KOPT-K1 (cell line): ENCODE measurements around the gene PFAS.
"Not testable (repeated sequence)": the region's sequence is repeated elsewhere in the genome, so short reads cannot be mapped to it uniquely, and the experiment has no call there.

ENCODE experiments used
- H3K27ac ChIP-seq: fragments of 200-600 bp; sonication (generic); 2 replicates; pipeline ENCODE4 v1.5.1; 2016; ENCODE audit warnings: antibody characterized with exemption, mild to moderate bottlenecking, low read depth, low read length; ENCODE audit not compliant: poor library complexity, severe bottlenecking
- H3K36me3 ChIP-seq: fragments of 200-600 bp; sonication (generic); 2 replicates; pipeline ENCODE4 v1.5.1; 2017; ENCODE audit warnings: antibody characterized with exemption, mild to moderate bottlenecking, low read length, moderate library complexity; ENCODE audit not compliant: insufficient read depth
- H3K9me3 ChIP-seq: fragments of 200-600 bp; sonication (generic); 2 replicates; pipeline ENCODE4 v1.5.1; 2017; ENCODE audit warnings: antibody characterized with exemption, low read length, mild to moderate bottlenecking; ENCODE audit not compliant: insufficient read depth, poor library complexity, severe bottlenecking

Gene PFAS

DNA sequence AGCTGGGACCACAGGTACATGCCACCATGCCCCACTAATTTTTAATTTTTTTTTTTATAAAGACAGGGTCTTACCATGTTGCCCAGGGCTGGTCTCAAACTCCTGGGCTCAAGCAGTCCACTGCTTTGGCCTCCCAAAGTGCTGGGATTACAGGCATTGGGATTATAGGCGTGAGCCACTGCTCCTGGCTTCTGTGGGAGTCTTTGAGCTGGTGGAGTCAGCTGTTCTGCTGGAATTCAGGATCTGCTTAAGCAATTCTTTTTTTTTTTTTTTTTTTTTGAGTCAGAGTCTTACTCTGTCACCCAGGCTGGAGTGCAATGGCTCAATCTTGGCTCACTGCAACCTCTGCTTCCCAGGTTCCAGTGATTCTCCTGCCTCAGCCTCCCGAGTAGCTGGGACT lies 2.3 kb downstream of the PFAS start:
- not testable (repeated sequence) for H3K9me3 ChIP-seq, H3K27ac ChIP-seq
- H3K36me3 ChIP-seq = peaks cover 40% of the 10 kb centered on the region

DNA sequence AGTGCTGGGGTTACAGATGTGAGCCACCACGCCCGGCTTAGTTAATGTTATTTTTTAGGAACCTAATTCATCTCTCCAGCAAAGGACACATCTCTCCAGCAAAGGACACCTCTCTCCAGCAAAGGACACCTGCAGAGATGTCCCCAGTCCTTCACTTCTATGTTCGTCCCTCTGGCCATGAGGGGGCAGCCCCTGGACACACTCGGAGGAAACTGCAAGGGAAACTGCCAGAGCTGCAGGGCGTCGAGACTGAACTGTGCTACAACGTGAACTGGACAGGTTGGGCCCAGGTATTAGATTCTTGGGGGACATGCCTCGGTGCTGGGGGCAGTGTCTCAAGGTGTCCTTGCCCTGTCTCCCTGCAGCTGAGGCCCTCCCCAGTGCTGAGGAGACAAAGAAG lies 4.7 kb downstream of the PFAS start:
- peaks cover 64% of the 10 kb centered on the region for H3K36me3 ChIP-seq

DNA sequence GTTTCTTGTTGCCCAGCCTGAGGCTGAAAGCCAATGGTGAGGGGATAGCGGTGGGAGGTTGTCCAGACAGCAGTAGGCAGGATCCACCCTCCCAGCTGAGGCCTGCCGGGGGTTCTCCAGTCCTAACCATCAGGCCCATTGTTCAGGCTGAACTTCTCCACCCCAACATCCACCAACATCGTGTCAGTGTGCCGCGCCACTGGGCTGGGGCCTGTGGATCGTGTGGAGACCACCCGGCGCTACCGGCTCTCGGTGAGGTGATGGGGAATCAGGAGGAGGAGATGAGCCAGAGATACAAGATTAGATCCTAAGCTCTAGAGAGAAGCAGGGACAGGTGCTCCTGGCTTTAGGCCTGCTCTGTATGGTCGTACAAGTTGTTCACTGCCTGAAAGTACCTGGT lies 5.8 kb downstream of the PFAS start:
- Histone ChIP-seq H3K27ac (no peak overlapping the region), H3K9me3 (no peaks in the 10 kb centered on the region), H3K36me3 (peaks cover 75% of the 10 kb centered on the region)

More for the DNA sequence above, 4.7 kb downstream of the PFAS start:
- no peaks in the 10 kb centered on the region for H3K9me3 ChIP-seq
- no peak overlapping the region for H3K27ac ChIP-seq

- Histone ChIP-seq H3K27ac (no peak overlapping the region), H3K36me3 (peaks cover 81% of the 10 kb centered on the region), H3K9me3 (no peaks in the 10 kb centered on the region)
These were observed 6.4 kb downstream of the PFAS start for GRCh38 chr17:8255499-8255898.

GRCh38 chr17:8256291-8256690 lies 7.2 kb downstream of the PFAS start:
- peaks cover 89% of the 10 kb centered on the region for H3K36me3 ChIP-seq
- no peaks in the 10 kb centered on the region for H3K9me3 ChIP-seq
- H3K27ac ChIP-seq = no peak overlapping the region

- Histone ChIP-seq H3K9me3 (no peaks in the 10 kb centered on the region), H3K36me3 (peaks cover 93% of the 10 kb centered on the region), H3K27ac (no peak overlapping the region)
These were observed 7.6 kb downstream of the PFAS start for GRCh38 chr17:8256691-8257090.

GRCh38 chr17:8257801-8258200 lies 8.7 kb downstream of the PFAS start:
- Histone ChIP-seq H3K9me3 (no peaks in the 10 kb centered on the region), H3K27ac (no peak overlapping the region), H3K36me3 (peaks cover 99% of the 10 kb centered on the region)

GRCh38 chr17:8264320-8264719 lies 15.2 kb downstream of the PFAS start:
- H3K9me3 ChIP-seq = no peaks in the 10 kb centered on the region
- peaks cover 96% of the 10 kb centered on the region for H3K36me3 ChIP-seq
- no peak overlapping the region for H3K27ac ChIP-seq

- H3K36me3 ChIP-seq = peaks cover 96% of the 10 kb centered on the region
These were observed 15.9 kb downstream of the PFAS start for GRCh38 chr17:8264836-8265542.

DNA sequence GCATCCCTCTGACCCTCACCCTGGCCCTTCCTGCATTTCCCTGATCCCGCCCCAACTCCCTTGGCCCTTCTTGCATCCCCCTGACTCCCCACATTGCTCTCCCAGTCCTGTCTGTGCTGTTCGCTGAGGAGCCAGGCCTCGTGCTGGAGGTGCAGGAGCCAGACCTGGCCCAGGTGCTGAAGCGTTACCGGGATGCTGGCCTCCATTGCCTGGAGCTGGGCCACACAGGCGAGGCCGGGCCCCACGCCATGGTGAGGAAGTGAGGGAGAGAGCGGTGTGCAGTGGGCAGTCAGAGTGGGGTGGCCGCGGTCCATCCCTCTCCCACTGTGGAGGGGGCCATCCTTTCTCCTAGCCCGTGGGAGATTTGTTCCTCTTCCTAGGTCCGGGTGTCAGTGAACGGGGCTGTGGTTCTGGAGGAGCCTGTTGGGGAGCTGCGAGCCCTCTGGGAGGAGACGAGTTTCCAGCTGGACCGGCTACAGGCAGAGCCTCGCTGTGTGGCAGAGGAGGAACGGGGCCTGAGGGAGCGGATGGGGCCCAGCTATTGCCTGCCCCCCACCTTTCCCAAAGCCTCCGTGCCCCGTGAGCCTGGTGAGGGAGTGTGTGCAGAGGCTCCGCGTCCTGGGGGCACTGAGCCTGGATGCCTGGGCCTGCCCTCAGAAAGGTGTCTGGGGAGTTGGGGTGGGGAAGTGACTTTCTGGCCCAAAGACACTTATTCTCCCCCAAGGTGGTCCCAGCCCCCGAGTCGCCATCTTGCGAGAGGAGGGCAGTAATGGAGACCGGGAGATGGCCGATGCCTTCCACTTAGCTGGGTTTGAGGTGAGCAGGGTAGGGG lies 17.8 kb downstream of the PFAS start:
- Histone ChIP-seq H3K27ac (no peak overlapping the region), H3K9me3 (no peaks in the 10 kb centered on the region), H3K36me3 (peaks cover 94% of the 10 kb centered on the region)

More at GRCh38 chr17:8264836-8265542, 15.9 kb downstream of the PFAS start:
- Histone ChIP-seq H3K27ac (no peak overlapping the region), H3K9me3 (no peaks in the 10 kb centered on the region)

DNA sequence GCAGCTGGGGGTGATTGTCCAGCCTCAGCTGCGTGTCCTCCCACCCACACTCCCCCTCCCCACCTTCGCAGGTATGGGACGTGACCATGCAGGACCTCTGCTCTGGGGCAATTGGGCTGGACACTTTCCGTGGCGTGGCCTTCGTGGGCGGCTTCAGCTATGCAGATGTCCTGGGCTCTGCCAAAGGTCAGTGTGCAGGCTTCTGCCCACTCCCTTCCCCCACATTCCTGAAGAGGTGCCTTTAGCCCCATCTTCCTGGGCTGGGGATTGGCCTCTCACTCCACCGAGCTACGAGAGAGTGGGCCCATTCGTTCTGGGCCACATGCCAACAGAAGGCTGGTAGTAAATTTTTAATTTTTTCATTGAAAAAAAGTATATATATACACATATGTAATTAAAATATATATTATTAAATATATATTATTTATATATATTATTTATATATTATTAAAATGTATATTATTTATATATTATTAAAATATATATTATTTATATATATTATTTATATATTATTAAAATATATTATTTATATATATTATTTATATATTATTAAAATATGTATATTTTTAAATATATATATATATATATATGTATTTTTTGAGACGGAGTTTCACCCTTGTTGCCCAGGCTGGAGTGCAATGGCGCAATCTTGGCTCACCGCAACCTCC lies 18.5 kb downstream of the PFAS start:
- Histone ChIP-seq H3K27ac (no peak overlapping the region), H3K9me3 (no peaks in the 10 kb centered on the region), H3K36me3 (peaks cover 91% of the 10 kb centered on the region)

DNA sequence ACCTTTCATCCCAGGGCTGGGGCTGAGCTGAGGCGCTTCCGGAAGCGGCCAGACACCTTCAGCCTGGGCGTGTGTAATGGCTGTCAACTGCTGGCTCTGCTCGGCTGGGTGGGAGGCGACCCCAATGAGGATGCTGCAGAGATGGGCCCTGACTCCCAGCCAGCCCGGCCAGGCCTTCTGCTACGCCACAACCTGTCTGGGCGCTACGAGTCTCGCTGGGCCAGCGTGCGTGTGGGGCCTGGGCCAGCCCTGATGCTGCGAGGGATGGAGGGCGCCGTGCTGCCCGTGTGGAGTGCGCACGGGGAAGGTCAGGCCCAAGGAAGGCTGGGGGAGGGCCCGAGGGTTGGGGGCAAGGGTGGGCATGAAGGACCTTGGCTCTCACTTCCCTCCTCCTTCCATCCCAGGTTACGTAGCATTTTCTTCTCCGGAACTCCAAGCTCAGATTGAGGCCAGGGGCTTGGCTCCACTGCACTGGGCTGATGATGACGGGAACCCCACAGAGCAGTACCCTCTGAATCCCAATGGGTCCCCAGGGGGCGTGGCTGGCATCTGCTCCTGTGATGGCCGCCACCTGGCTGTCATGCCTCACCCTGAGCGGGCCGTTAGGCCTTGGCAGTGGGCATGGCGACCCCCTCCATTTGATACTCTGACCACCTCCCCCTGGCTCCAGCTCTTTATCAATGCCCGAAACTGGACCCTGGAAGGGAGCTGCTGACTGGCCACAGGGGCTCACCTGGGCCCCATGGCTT lies 19.6 kb downstream of the PFAS start:
- no peaks in the 10 kb centered on the region for H3K9me3 ChIP-seq
- peaks cover 81% of the 10 kb centered on the region for H3K36me3 ChIP-seq
- H3K27ac ChIP-seq = no peak overlapping the region

DNA sequence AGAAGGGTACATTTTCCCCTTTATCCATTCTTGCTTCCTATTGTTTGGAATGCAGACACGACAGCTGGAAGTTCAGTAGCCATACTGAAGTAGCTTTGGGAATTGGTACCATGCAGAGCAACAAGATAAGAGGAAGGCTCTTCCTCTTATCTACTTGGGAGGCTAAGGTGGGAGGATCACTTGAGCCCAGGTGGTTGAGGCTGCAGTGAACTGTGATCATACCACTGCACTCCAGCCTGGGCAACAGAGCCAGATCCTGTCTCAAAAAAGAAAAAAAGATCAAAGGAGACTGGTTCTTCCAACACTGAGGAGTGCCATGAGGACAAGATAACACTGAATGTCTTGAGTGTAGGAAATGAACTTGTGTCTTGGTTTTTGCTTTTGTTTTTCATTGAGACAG lies 23.3 kb downstream of the PFAS start:
- H3K27ac ChIP-seq = no peak overlapping the region
- H3K9me3 ChIP-seq = no peaks in the 10 kb centered on the region
- peaks cover 49% of the 10 kb centered on the region for H3K36me3 ChIP-seq

DNA sequence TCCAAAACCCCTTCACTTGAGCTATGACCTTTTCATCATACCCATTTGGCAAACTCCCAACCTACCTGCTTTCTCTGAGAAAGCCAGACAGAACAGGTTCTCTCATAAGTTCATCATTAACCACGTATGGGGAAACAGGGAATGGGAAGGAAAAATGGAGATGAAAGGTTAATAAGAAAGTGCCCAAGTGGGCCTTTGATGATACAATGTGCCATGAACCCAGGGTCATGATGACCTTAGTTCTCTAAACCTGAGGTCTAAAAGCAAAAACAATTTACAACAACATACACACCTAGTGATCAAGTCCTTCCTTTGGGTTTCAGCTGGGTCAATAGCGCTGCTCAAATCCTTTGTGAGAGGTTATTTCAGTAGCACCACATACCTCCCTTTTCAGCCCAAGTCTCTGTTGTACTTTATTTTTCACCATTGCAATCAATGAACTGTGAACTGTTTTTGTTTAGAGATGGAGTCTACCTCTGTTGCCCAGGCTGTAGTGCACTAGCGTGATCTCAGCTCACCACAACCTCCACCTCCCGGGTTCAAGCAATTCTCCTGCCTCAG lies 24.9 kb downstream of the PFAS start:
- Histone ChIP-seq H3K36me3 (peaks cover 37% of the 10 kb centered on the region), H3K9me3 (no peaks in the 10 kb centered on the region), H3K27ac (no peak overlapping the region)
